NCI-H524 (cell line): Measurements from ENCODE around the gene DNPEP.

ENCODE experiments used
- DNase-seq, 2 experiments: peaks; one replicate each; lab custom pipeline; 2025; lab: John Stamatoyannopoulos, UW

The DNPEP gene

DNA sequence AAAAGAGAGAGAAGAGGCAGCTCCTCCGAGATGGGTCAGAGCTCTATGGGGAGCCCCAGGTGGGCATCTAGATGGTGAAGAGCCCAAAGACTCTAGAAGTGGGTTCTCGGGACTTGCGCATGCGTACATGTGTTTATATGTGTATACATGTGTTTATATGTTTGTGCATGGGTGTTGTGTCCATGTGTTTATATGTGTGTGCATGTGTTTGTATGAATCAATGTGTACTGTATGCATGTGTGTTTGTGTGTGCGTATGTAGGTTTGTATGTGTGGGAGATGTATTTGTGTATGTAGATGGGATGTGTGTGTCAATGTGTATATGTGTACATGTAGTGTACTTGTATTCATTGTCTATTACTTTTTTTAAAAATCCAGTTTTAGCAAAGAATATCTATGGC lies 25.6 kb downstream of the DNPEP start:
- no peak for DNase-seq

DNA sequence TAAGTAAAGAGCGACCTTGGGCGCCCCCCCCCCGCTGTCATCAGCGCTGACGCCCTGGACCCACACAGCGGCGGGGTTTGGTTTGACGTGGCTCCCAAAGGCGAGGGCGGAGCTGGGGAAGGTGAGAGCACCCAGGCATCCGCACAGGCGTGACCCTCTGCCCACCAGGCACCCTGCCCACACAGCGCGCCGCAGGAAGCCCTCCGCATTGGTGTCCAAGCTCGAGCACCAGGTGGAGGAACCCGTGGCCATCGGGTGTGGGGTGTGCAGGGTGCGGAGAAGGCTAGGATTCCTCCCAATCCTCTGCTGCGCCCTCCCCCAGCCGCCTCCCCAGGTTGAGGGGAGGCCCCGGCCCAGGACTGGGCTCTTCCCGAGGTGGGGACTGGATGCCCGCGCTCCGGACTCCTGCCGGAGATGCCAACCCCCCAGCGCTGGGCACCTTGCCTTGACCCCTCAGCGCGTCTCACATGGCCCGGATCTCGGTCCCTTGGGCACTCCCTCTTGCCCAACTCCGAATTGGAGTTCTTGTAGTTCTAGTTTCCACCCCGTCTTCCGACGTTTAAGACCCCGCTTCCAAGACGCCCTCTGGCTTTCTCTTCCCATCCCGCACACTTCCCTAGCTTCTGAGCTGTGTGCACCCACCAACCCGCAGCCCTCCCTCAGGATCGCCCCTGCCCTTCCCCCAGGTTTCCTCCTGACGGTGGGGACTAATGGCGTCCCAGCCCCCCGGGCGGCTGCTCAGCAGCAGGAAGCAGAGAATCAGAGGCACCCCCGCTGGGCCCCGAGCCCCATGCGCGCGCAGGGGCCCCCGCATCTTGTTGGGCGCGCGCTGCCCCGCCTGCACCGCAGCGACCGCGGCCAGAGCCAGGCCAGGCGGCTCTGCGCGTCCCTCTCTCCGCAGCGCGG lies 29.3 kb downstream of the DNPEP start:
- DNase-seq: peak in 1 of 2 experiments; percentile 43

DNA sequence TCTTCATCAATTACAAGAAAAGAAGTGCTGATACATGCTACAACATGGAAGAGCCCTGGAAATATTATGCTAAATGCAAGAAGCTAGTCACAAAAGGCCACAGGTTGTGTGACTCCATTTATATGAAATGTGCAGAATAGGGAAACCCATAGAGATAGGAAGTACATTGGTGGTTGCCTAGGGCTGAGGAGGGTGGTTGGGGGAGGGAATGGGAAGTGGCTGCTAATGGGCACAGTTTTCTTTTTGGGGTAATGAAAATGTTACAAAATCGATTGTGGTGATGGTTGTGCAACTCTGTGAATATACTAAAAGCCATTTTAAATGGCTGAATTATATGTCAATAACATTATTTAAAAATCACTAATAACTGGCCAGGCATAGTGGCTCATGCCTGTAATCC lies 30.9 kb downstream of the DNPEP start:
- DNase-seq: no peak

- DNase-seq: no peak
These were observed 33.1 kb downstream of the DNPEP start for GRCh38 chr2:219354582-219354981.

GRCh38 chr2:219353129-219353528 lies 34.6 kb downstream of the DNPEP start:
- no peak for DNase-seq

DNA sequence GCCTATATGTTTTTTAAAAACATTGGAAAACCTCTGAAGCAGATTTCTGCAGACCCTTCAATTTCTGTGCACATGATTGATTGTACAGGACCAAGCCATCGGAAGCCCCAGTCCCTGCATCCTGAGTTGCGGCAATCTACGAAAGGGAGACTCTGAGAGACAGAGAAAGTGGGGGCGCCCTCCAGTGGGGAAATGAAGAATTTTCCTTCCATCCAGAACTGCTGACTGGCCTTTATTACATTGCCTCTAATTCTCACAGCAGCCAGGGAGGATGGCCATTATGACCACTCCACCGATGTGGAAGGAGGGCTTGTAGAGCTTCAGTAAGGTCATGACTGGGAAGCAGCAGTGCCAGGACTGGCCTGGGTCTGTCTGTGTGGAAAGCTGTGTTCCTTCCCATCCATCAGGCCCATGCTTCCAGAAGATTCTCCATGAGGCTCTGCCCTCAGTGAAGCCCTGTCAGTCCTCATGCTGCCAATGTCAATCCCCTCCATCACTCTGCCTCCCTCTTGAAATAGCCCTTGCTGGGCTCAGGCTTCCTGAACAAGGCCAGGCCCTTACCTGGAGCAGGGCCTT lies 35.2 kb downstream of the DNPEP start:
- DNase-seq: peak; percentile 65 to 76

GRCh38 chr2:219350710-219351221 lies 36.9 kb downstream of the DNPEP start:
- DNase-seq: peak in 1 of 2 experiments; percentile 29

DNA sequence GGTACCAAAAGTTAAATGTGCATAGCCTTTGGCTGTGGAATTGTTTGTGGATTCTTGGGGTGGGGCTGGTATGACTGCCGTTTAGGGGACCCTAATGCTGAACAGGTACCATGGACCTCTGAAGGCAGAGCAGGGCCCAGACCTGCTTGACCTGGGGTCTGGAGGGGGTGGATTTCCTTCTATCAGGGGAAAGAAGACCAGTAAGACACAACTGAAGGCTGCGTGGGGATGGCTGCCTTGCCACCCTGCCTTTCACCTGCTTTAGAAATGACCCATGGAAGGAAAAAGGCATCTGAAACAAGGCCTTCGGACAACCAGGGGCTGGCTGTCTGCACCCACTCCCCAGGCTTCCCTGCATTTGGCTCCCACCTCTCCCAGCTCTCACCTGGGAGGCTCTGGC lies 37.5 kb downstream of the DNPEP start:
- no peak for DNase-seq

- peak; percentile 70 to 84 for DNase-seq
These were observed 42.8 kb downstream of the DNPEP start for GRCh38 chr2:219344751-219345430.

GRCh38 chr2:219335373-219335786 lies 52.3 kb downstream of the DNPEP start:
- peak in 1 of 2 experiments; percentile 20 for DNase-seq

- DNase-seq: no peak
These were observed 53.6 kb downstream of the DNPEP start for GRCh38 chr2:219334076-219334475.

- DNase-seq: no peak
These were observed 55.2 kb downstream of the DNPEP start, which contains the start of gene RESP18 for GRCh38 chr2:219332542-219332941. Gene RESP18, minus strand, starts transcription at chr2:219332744.

- no peak for DNase-seq
These were observed 56.0 kb downstream of the DNPEP start for GRCh38 chr2:219331560-219332213.

DNA sequence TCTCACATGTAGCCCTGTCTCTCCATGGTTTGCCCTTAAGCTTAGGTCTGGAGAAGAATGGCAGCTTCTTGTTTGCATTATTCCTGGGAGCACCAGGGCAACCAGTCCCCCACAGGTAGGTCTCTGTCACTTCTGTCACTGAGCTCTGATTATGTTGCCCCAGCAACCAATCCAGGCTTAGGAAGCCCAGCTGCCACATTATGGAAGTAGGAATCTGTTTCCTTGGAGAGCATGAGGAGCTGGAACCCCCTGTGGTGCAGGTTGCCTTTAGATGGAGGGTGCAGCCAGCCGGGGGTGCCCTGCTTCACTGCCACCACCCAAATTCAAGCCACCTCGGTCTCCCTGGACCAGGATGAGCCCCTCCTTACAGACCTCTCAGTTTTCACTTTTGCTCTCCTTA lies 60.0 kb downstream of the DNPEP start:
- peak; percentile 71 to 85 for DNase-seq

DNA sequence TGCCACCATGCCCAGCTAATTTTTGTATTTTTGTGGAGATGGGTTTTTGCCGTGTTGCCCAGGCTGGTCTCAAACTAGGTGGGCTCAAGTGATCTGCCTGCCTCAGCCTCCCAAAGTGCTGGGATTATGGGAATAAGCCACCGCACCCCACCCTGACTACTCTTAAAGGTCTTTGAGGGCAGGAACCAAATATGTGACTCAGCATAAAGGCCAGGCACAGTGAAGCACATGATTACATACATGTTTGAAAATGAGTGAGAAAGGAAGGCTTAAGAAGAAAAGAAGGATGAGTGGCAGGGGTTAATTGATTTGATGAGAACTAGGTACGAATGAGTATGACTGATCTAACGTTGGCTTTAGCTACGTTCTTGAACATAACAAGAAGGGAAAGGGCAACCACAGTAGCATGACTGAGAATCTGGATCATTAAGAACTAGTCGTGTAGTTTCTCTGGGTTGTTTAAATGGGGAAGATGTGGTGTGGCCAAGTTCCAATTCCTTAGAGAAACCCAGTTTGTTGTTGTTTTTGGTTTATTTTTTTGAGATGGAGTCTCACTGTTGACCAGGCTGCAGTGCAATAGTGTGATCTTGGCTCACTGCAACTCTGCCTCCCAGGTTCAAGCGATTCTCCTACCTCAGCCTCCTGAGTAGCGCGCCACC lies 61.9 kb downstream of the DNPEP start:
- no peak for DNase-seq

DNA sequence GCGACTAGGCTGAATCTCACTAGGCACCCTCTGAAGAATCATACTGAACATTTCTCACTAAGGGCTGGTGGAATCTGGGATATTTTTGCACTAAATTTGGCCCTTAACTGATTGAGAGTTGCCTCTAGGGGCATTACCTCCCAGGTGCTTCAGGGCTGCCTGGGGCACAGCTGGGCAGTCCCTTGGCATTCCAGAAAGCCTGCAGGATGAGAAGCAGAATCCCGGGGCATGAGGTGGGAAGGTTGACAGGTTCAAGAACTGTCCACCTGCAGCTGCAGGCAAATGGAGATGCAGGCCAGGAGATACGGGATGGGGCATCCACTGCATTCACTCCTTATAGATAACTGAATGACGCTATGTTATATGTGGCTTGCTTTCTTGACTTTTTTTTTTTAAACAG lies 62.6 kb downstream of the DNPEP start:
- no peak for DNase-seq

- DNase-seq: no peak
These were observed 64.3 kb downstream of the DNPEP start for GRCh38 chr2:219323434-219323833.
